Measurements from ENCODE around the gene ZNF45. TPM values are rescaled to one million over a fixed set of nuclear protein-coding genes. Genes with fewer than 3 reads are reported as not detected.

The ZNF45 gene
- total RNA-seq, 1 experiment from 2014 or later: 15.2 TPM

DNA sequence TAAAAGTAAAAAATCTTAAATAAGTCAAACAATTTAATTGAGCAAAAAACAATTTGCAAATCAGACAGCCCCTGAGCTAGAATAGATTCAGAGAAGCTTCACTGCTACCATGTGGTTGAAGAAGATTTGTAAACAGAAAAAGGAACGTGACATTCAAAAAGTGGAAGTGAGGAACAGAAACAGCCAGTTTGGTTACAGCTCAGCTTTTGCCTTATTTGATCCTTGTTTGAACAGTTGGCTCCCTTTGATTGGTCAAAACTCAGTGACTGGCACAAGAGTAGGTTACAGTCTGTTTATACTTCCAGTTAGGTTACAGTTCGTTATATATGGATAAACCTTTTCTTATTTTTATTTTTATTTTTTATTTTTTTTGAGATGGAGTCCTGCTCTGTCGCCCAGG lies 21.7 kb upstream of the ZNF45 start:
- no peaks in the 10 kb centered on the region for H3K79me2 ChIP-seq (ENCODE audit: insufficient read depth, low read length)
- intact Hi-C loops (cut with micrococcal nuclease): no loop called here
- CTCF ChIA-PET: no interaction called here
- TF ChIP-seq, protein P1, sequence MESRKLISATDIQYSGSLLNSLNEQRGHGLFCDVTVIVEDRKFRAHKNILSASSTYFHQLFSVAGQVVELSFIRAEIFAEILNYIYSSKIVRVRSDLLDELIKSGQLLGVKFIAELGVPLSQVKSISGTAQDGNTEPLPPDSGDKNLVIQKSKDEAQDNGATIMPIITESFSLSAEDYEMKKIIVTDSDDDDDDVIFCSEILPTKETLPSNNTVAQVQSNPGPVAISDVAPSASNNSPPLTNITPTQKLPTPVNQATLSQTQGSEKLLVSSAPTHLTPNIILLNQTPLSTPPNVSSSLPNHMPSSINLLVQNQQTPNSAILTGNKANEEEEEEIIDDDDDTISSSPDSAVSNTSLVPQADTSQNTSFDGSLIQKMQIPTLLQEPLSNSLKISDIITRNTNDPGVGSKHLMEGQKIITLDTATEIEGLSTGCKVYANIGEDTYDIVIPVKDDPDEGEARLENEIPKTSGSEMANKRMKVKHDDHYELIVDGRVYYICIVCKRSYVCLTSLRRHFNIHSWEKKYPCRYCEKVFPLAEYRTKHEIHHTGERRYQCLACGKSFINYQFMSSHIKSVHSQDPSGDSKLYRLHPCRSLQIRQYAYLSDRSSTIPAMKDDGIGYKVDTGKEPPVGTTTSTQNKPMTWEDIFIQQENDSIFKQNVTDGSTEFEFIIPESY (IDR thresholded peaks at IDR 0.05; ENCODE audit: extremely low read depth, insufficient replicate concordance, low read length): no peak
- TF ChIP-seq POLR2A (IDR thresholded peaks at IDR 0.05; ENCODE audit: borderline replicate concordance, extremely low read depth, insufficient read depth, insufficient read length): no peak
- no peak for TF ChIP-seq RAD21 (IDR thresholded peaks at IDR 0.05; ENCODE audit: low read depth)
- TF ChIP-seq ELF1 (IDR thresholded peaks at IDR 0.05; ENCODE audit: borderline replicate concordance, low read depth): no peak
- no peak for TF ChIP-seq SIN3A (IDR thresholded peaks at IDR 0.05; ENCODE audit: low read depth)
- TF ChIP-seq, protein P2, sequence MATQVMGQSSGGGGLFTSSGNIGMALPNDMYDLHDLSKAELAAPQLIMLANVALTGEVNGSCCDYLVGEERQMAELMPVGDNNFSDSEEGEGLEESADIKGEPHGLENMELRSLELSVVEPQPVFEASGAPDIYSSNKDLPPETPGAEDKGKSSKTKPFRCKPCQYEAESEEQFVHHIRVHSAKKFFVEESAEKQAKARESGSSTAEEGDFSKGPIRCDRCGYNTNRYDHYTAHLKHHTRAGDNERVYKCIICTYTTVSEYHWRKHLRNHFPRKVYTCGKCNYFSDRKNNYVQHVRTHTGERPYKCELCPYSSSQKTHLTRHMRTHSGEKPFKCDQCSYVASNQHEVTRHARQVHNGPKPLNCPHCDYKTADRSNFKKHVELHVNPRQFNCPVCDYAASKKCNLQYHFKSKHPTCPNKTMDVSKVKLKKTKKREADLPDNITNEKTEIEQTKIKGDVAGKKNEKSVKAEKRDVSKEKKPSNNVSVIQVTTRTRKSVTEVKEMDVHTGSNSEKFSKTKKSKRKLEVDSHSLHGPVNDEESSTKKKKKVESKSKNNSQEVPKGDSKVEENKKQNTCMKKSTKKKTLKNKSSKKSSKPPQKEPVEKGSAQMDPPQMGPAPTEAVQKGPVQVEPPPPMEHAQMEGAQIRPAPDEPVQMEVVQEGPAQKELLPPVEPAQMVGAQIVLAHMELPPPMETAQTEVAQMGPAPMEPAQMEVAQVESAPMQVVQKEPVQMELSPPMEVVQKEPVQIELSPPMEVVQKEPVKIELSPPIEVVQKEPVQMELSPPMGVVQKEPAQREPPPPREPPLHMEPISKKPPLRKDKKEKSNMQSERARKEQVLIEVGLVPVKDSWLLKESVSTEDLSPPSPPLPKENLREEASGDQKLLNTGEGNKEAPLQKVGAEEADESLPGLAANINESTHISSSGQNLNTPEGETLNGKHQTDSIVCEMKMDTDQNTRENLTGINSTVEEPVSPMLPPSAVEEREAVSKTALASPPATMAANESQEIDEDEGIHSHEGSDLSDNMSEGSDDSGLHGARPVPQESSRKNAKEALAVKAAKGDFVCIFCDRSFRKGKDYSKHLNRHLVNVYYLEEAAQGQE (IDR thresholded peaks at IDR 0.05; ENCODE audit: low read depth): no peak
- TF ChIP-seq, protein P3, sequence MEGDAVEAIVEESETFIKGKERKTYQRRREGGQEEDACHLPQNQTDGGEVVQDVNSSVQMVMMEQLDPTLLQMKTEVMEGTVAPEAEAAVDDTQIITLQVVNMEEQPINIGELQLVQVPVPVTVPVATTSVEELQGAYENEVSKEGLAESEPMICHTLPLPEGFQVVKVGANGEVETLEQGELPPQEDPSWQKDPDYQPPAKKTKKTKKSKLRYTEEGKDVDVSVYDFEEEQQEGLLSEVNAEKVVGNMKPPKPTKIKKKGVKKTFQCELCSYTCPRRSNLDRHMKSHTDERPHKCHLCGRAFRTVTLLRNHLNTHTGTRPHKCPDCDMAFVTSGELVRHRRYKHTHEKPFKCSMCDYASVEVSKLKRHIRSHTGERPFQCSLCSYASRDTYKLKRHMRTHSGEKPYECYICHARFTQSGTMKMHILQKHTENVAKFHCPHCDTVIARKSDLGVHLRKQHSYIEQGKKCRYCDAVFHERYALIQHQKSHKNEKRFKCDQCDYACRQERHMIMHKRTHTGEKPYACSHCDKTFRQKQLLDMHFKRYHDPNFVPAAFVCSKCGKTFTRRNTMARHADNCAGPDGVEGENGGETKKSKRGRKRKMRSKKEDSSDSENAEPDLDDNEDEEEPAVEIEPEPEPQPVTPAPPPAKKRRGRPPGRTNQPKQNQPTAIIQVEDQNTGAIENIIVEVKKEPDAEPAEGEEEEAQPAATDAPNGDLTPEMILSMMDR (IDR thresholded peaks at IDR 0.05 in 2 of 3, conservative IDR thresholded peaks at IDR 0.05 in 1 of 3; ENCODE audit: borderline replicate concordance in 1 of 3, insufficient read depth in 1 of 3, low read depth in 2 of 3, low read length in 2 of 3): no peak
- no peak for TF ChIP-seq SRF (IDR thresholded peaks at IDR 0.05; ENCODE audit: low read depth)
- TF ChIP-seq JUND (IDR thresholded peaks at IDR 0.05): no peak
- DNase-seq (ENCODE audit: low read depth, low spot score) (no peak), ATAC-seq (no peak)
- no TSS peak for BruUV-seq (replicated peaks)
- no peaks in the 10 kb centered on the region for H3K27me3 ChIP-seq (ENCODE audit: insufficient read depth, low read length)
- RAD21 ChIA-PET (ENCODE audit: low non-redundant PET in 1 of 2, low total read pairs in 2 of 2, uncharacterized antibody in 2 of 2, unreplicated experiment in 2 of 2): no interaction called here
- H3K4me1 ChIP-seq (ENCODE audit: control insufficient read depth in 1 of 2, insufficient read depth in 2 of 2, low read length in 2 of 2): no peaks in the 10 kb centered on the region
- H3K36me3 ChIP-seq (ENCODE audit: control insufficient read depth in 1 of 2, insufficient read depth in 2 of 2, low read length in 2 of 2): no peaks in the 10 kb centered on the region
- no peaks in the 10 kb centered on the region for H3K9me2 ChIP-seq (ENCODE audit: insufficient read depth)
- H3K9ac ChIP-seq (ENCODE audit: low read length): no peak overlapping the region
- no peak overlapping the region for H3K4me2 ChIP-seq (ENCODE audit: low read length)
- H3K9me3 ChIP-seq (ENCODE audit: control insufficient read depth in 1 of 2, insufficient read depth in 1 of 2, low read depth in 1 of 2, low read length in 2 of 2): peaks cover 10 to 15% of the 10 kb centered on the region in 2 experiments; a peak in 2 of 4 replicates
- POLR2A ChIA-PET: no interaction called here
- H3K4me3 ChIP-seq (replicated peaks in 1 of 2; ENCODE audit: low read depth in 1 of 2, low read length in 2 of 2): no peak overlapping the region
- no peaks in the 10 kb centered on the region for H4K20me1 ChIP-seq (ENCODE audit: insufficient read depth)
- no peak overlapping the region for H2AFZ ChIP-seq (ENCODE audit: low read depth, low read length, poor library complexity, severe bottlenecking)
- H3K27ac ChIP-seq (ENCODE audit: low read depth, low read length): no peak overlapping the region

Data from HCT116 (cell line).